ENCODE data around the gene RFX3.

The RFX3 gene

DNA sequence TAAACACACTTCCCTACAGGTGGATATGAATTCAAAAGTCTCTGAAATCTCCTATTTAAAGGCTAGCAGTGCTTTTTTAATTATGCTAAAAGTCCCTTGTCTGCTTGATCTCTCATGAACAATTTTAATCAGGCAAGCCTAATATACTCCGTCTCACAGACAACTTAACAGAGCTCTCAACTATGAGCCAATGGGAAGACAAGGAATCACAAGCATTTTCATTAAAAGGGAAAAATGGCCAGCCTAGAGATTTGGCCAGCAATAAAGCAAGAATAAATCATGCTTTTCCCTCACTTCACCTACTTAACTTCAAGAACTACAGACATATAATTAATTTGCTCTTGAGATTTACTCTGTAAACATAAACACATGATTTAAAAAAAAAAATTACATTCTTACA, 78.0 kb downstream of the RFX3 start:
- no peaks in the 10 kb centered on the region for H3K36me3 ChIP-seq (ENCODE audit: control insufficient read depth, low read length)
- TF ChIP-seq EZH2phosphoT487 (IDR thresholded peaks at IDR 0.05; ENCODE audit: borderline replicate concordance, low read length): no peak
- TF ChIP-seq, protein P1, sequence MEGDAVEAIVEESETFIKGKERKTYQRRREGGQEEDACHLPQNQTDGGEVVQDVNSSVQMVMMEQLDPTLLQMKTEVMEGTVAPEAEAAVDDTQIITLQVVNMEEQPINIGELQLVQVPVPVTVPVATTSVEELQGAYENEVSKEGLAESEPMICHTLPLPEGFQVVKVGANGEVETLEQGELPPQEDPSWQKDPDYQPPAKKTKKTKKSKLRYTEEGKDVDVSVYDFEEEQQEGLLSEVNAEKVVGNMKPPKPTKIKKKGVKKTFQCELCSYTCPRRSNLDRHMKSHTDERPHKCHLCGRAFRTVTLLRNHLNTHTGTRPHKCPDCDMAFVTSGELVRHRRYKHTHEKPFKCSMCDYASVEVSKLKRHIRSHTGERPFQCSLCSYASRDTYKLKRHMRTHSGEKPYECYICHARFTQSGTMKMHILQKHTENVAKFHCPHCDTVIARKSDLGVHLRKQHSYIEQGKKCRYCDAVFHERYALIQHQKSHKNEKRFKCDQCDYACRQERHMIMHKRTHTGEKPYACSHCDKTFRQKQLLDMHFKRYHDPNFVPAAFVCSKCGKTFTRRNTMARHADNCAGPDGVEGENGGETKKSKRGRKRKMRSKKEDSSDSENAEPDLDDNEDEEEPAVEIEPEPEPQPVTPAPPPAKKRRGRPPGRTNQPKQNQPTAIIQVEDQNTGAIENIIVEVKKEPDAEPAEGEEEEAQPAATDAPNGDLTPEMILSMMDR (IDR thresholded peaks at IDR 0.05; ENCODE audit: low read depth, low read length, poor library complexity, severe bottlenecking): no peak
- no peak overlapping the region for H3K27ac ChIP-seq (ENCODE audit: low read depth, low read length)
- no peaks in the 10 kb centered on the region for H3K9me3 ChIP-seq (ENCODE audit: control insufficient read depth, insufficient read depth, low read length)
- H3K27me3 ChIP-seq (ENCODE audit: control insufficient read depth, low read length): no peaks in the 10 kb centered on the region
- no peak overlapping the region for H3K4me2 ChIP-seq (ENCODE audit: low read length)
- H3K9me2 ChIP-seq (replicated peaks; ENCODE audit: control insufficient read depth, low read length): no peaks in the 10 kb centered on the region
- H3F3A ChIP-seq (ENCODE audit: control insufficient read depth, insufficient read depth): no peaks in the 10 kb centered on the region
- H3K4me1 ChIP-seq (ENCODE audit: control insufficient read depth, low read length): no peaks in the 10 kb centered on the region
- H3K79me2 ChIP-seq (ENCODE audit: control insufficient read depth, low read length): no peaks in the 10 kb centered on the region
- H3K4me3 ChIP-seq (ENCODE audit: low read length): no peak overlapping the region
- H4K20me1 ChIP-seq (ENCODE audit: control insufficient read depth, insufficient read depth, low read depth, low read length): no peaks in the 10 kb centered on the region

DNA sequence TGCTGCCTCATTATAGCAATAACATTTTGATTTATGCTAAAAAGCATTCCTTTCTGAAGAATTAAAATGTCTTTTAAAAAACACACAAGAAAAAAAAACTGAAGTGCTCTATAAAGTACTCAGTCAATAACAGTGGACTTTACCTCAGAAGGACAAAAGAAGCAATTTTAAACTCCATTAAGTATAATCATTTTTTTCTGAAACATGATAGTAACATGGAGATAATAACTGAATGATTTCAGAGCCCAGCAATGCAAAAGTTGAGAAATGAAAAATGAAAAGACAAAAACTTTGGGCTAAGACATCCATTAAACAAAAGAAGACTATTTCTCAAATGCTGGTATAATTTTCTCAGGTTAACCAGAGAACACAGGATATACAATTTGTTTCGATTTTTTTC, 78.7 kb downstream of the RFX3 start:
- H4K20me1 ChIP-seq (ENCODE audit: control insufficient read depth, insufficient read depth, low read depth, low read length): no peaks in the 10 kb centered on the region
- no peaks in the 10 kb centered on the region for H3K9me3 ChIP-seq (ENCODE audit: control insufficient read depth, insufficient read depth, low read length)
- no peaks in the 10 kb centered on the region for H3K4me1 ChIP-seq (ENCODE audit: control insufficient read depth, low read length)
- H3K27me3 ChIP-seq (ENCODE audit: control insufficient read depth, low read length): no peaks in the 10 kb centered on the region
- H3K79me2 ChIP-seq (ENCODE audit: control insufficient read depth, low read length): no peaks in the 10 kb centered on the region
- no peaks in the 10 kb centered on the region for H3F3A ChIP-seq (ENCODE audit: control insufficient read depth, insufficient read depth)
- no peak overlapping the region for H3K4me3 ChIP-seq (ENCODE audit: low read length)
- TF ChIP-seq, protein P1 (IDR thresholded peaks at IDR 0.05; ENCODE audit: low read depth, low read length, poor library complexity, severe bottlenecking): no peak
- TF ChIP-seq EZH2phosphoT487 (IDR thresholded peaks at IDR 0.05; ENCODE audit: borderline replicate concordance, low read length): no peak
- no peak overlapping the region for H3K4me2 ChIP-seq (ENCODE audit: low read length)
- no peak overlapping the region for H3K27ac ChIP-seq (ENCODE audit: low read depth, low read length)
- H3K9me2 ChIP-seq (replicated peaks; ENCODE audit: control insufficient read depth, low read length): no peaks in the 10 kb centered on the region
- no peaks in the 10 kb centered on the region for H3K36me3 ChIP-seq (ENCODE audit: control insufficient read depth, low read length)

DNA sequence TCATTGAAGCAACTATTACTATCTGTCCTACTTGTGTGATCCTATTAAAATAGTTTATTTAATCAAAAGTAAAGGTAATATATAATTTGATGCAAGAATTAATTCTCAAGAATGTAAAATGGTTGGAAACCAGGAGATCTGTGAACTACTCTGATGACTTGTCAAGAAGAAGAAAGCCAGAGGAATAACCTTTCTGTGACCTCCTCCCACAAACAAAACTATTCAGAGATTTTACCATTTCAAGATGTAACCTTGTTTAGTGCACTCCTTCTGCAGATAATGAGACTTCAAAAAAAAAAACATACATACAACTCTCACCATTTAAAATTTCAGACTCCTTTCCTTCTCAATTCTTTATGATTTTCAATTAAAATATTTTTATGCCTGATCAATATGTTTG, 79.5 kb downstream of the RFX3 start:
- no peaks in the 10 kb centered on the region for H3K9me3 ChIP-seq (ENCODE audit: control insufficient read depth, insufficient read depth, low read length)
- no peak overlapping the region for H3K4me2 ChIP-seq (ENCODE audit: low read length)
- H3K36me3 ChIP-seq (ENCODE audit: control insufficient read depth, low read length): no peaks in the 10 kb centered on the region
- H3F3A ChIP-seq (ENCODE audit: control insufficient read depth, insufficient read depth): no peaks in the 10 kb centered on the region
- no peaks in the 10 kb centered on the region for H4K20me1 ChIP-seq (ENCODE audit: control insufficient read depth, insufficient read depth, low read depth, low read length)
- TF ChIP-seq EZH2phosphoT487 (IDR thresholded peaks at IDR 0.05; ENCODE audit: borderline replicate concordance, low read length): no peak
- TF ChIP-seq, protein P1 (IDR thresholded peaks at IDR 0.05; ENCODE audit: low read depth, low read length, poor library complexity, severe bottlenecking): no peak
- no peak overlapping the region for H3K27ac ChIP-seq (ENCODE audit: low read depth, low read length)
- H3K4me3 ChIP-seq (ENCODE audit: low read length): no peak overlapping the region
- H3K27me3 ChIP-seq (ENCODE audit: control insufficient read depth, low read length): no peaks in the 10 kb centered on the region
- H3K9me2 ChIP-seq (replicated peaks; ENCODE audit: control insufficient read depth, low read length): no peaks in the 10 kb centered on the region
- no peaks in the 10 kb centered on the region for H3K4me1 ChIP-seq (ENCODE audit: control insufficient read depth, low read length)
- no peaks in the 10 kb centered on the region for H3K79me2 ChIP-seq (ENCODE audit: control insufficient read depth, low read length)

DNA sequence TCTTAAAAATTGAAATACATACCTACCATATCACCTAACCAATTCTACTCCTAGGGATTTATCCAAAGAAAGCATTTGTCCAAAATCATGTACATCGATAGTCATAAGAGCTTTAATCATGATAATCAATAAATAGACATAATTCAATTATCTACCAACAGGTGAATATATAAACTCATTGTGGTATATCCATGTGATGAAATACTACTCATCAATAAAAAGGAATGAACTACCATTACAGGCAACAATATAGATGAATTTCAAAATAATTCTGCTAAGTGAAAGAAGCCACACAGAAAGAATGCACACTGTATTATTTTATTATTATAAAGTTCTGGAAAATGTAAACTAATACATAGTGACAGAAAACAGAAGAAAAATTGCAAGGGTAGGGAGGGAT, 81.8 kb downstream of the RFX3 start:
- H3K4me3 ChIP-seq (ENCODE audit: low read length): no peak overlapping the region
- no peaks in the 10 kb centered on the region for H3K4me1 ChIP-seq (ENCODE audit: control insufficient read depth, low read length)
- no peaks in the 10 kb centered on the region for H4K20me1 ChIP-seq (ENCODE audit: control insufficient read depth, insufficient read depth, low read depth, low read length)
- H3K27me3 ChIP-seq (ENCODE audit: control insufficient read depth, low read length): no peaks in the 10 kb centered on the region
- H3K79me2 ChIP-seq (ENCODE audit: control insufficient read depth, low read length): no peaks in the 10 kb centered on the region
- no peaks in the 10 kb centered on the region for H3K9me2 ChIP-seq (replicated peaks; ENCODE audit: control insufficient read depth, low read length)
- H3K9me3 ChIP-seq (ENCODE audit: control insufficient read depth, insufficient read depth, low read length): no peaks in the 10 kb centered on the region
- H3K4me2 ChIP-seq (ENCODE audit: low read length): no peak overlapping the region
- TF ChIP-seq, protein P1 (IDR thresholded peaks at IDR 0.05; ENCODE audit: low read depth, low read length, poor library complexity, severe bottlenecking): no peak
- no peak for TF ChIP-seq EZH2phosphoT487 (IDR thresholded peaks at IDR 0.05; ENCODE audit: borderline replicate concordance, low read length)
- no peak overlapping the region for H3K27ac ChIP-seq (ENCODE audit: low read depth, low read length)
- H3F3A ChIP-seq (ENCODE audit: control insufficient read depth, insufficient read depth): no peaks in the 10 kb centered on the region
- H3K36me3 ChIP-seq (ENCODE audit: control insufficient read depth, low read length): no peaks in the 10 kb centered on the region

Measured in DOHH2 (cell line).